Measurements from ENCODE around the gene TRMT2A. TPM values are rescaled to one million over a fixed set of nuclear protein-coding genes. Genes with fewer than 3 reads are reported as not detected.

Gene TRMT2A
- total and polyA plus RNA-seq, 8 donors, result 39.3 to 60.4 (median 46.6) TPM

- Histone ChIP-seq H3K27me3 (no peaks in the 10 kb centered on the region), H3K4me3 (no peak overlapping the region), H3K27ac (no peak overlapping the region), H3K9me3 (no peaks in the 10 kb centered on the region), H3K36me3 (peaks cover 0 to 48% of the 10 kb centered on the region in 2 donors), H3K4me1 (peaks cover 15 to 24% of the 10 kb centered on the region in 2 donors)
- ATAC-seq (no peak), DNase-seq (no peak)
- intact Hi-C loops (cut with DNase I), result no loop called here
- TF ChIP-seq CTCF (IDR thresholded peaks at IDR 0.05), result no peak
Measured at GRCh38 chr22:20127869-20128618, 11.0 kb upstream of the TRMT2A start.

GRCh38 chr22:20127318-20127868, 10.4 kb upstream of the TRMT2A start:
- DNase-seq, result no peak
- Histone ChIP-seq H3K36me3 (peaks cover 0 to 49% of the 10 kb centered on the region in 2 donors), H3K27ac (no peak overlapping the region), H3K4me1 (peaks cover 8 to 18% of the 10 kb centered on the region in 2 donors), H3K9me3 (no peaks in the 10 kb centered on the region), H3K27me3 (no peaks in the 10 kb centered on the region), H3K4me3 (no peak overlapping the region)
- TF ChIP-seq CTCF (IDR thresholded peaks at IDR 0.05), result no peak
- ATAC-seq, result no peak
- intact Hi-C loops (cut with DNase I), result no loop called here

- ATAC-seq (no peak), DNase-seq (no peak)
- Histone ChIP-seq H3K36me3 (peaks cover 0 to 58% of the 10 kb centered on the region in 2 donors), H3K27ac (no peak overlapping the region), H3K9me3 (no peaks in the 10 kb centered on the region), H3K27me3 (no peaks in the 10 kb centered on the region), H3K4me3 (no peak overlapping the region), H3K4me1 (peaks cover 7 to 13% of the 10 kb centered on the region in 2 donors)
- TF ChIP-seq CTCF (IDR thresholded peaks at IDR 0.05), result no peak
- intact Hi-C loops (cut with DNase I), result no loop called here
Measured at GRCh38 chr22:20126284-20127029, 9.4 kb upstream of the TRMT2A start.

- peaks cover 0 to 68% of the 10 kb centered on the region in 2 donors for H3K36me3 ChIP-seq
- no peak for TF ChIP-seq CTCF (IDR thresholded peaks at IDR 0.05)
- ATAC-seq (no peak), DNase-seq (no peak)
- no peaks in the 10 kb centered on the region for H3K9me3 ChIP-seq
- intact Hi-C loops (cut with DNase I), result no loop called here
- H3K27me3 ChIP-seq, result no peaks in the 10 kb centered on the region
- no peak overlapping the region for H3K4me3 ChIP-seq
- peaks cover 3 to 8% of the 10 kb centered on the region in 2 donors for H3K4me1 ChIP-seq
- H3K27ac ChIP-seq, result no peak overlapping the region
Measured at GRCh38 chr22:20125201-20126174, 8.5 kb upstream of the TRMT2A start.

Measured in left lung (tissue), 10 donors.